Measurements from ENCODE around the gene CASS4. TPM values are rescaled to one million over a fixed set of nuclear protein-coding genes. Genes with fewer than 3 reads are reported as not detected.

Gene CASS4
- total and polyA plus RNA-seq, 9 of the 15 experiments (the other 6 are each of a cell fraction or from before 2014, with no cell fraction given): 8.1 to 53.8 (median 26.7) TPM

GRCh38 chr20:56411759-56412472 is at the start of gene CASS4 (continued):
- TF ChIP-seq CBFB (CRISPR knock-in tag; IDR thresholded peaks at IDR 0.05) (0 out of 2 replicates have a peak, but pooled peaks have one; percentile 60), HMG20A (CRISPR knock-in tag; conservative IDR thresholded peaks at IDR 0.05) (no peak), CBFA2T2 (conservative IDR thresholded peaks at IDR 0.05) (peak; percentile 99), CBX3 (IDR thresholded peaks at IDR 0.05; ENCODE audit: borderline replicate concordance in 1 of 2, low read length in 2 of 2) (peak in 1 of 2 experiments; percentile 95; a peak in 2 of 3 replicates), EP300 (IDR thresholded peaks at IDR 0.05; ENCODE audit: low read length) (peak; percentile 99), CREB3L1 (IDR thresholded peaks at IDR 0.05; ENCODE audit: borderline replicate concordance, low read depth) (peak; percentile 66; the same call in 1 of the 2 replicates), ZBTB40 (IDR thresholded peaks at IDR 0.05) (peak; percentile 56; the same call in 1 of the 2 replicates), ZBTB40 (CRISPR knock-in tag; IDR thresholded peaks at IDR 0.05) (no peak), ESRRA (IDR thresholded peaks at IDR 0.05; ENCODE audit: borderline replicate concordance, low read depth) (peak; percentile 88; the same call in 1 of the 2 replicates), MAFG (tag; conservative IDR thresholded peaks at IDR 0.05) (peak; percentile 94), ZNF143 (CRISPR knock-in tag; IDR thresholded peaks at IDR 0.05) (no peak), ZNF449 (CRISPR knock-in tag; IDR thresholded peaks at IDR 0.05) (0 out of 2 replicates have a peak, but pooled peaks have one; percentile 57), NRF1 (conservative IDR thresholded peaks at IDR 0.05 in 1 of 2, IDR thresholded peaks at IDR 0.05 in 1 of 2) (peak in 1 of 2 experiments; percentile 41; a peak in 2 of 4 replicates), RFX1 (IDR thresholded peaks at IDR 0.05) (no peak)
